Fibroblast of pulmonary artery (primary cell): Measurements from ENCODE around the gene PHACTR3.

Source experiments
- DNase-seq: peaks from one replicate; pipeline ENCODE4 v3.0.0-alpha.2; 2010; ENCODE audit warnings: low read depth
- H3K4me3 ChIP-seq: replicated peaks from 2 replicates; pipeline ENCODE4 v1.5.1; 2011; ENCODE audit warnings: low read depth, mild to moderate bottlenecking, control low read depth, low read length, moderate library complexity
- CTCF ChIP-seq: IDR thresholded peaks from 2 replicates; pipeline ENCODE4 v1.5.1; 2011; ENCODE audit warnings: mild to moderate bottlenecking, control low read depth, low read length, inconsistent platforms; ENCODE audit errors: missing control alignments

Gene PHACTR3

GRCh38 chr20:59579404-59580145 lies 24.8 kb upstream of the PHACTR3 start:
- no peak for DNase-seq
- H3K4me3 ChIP-seq, result no peak overlapping the region
- no peak for TF ChIP-seq CTCF

- no peak for TF ChIP-seq CTCF
- no peak for DNase-seq
- H3K4me3 ChIP-seq, result no peak overlapping the region
Observed at GRCh38 chr20:59580146-59580946, 24.0 kb upstream of the PHACTR3 start.

- no peak for DNase-seq
- no peak overlapping the region for H3K4me3 ChIP-seq
- no peak for TF ChIP-seq CTCF
Observed at GRCh38 chr20:59580991-59581401, 23.3 kb upstream of the PHACTR3 start.

- DNase-seq, result no peak
- TF ChIP-seq CTCF, result no peak
- no peak overlapping the region for H3K4me3 ChIP-seq
Observed at GRCh38 chr20:59581993-59582679, 22.2 kb upstream of the PHACTR3 start.

GRCh38 chr20:59583428-59584277 lies 20.7 kb upstream of the PHACTR3 start:
- H3K4me3 ChIP-seq, result no peak overlapping the region
- no peak for TF ChIP-seq CTCF
- DNase-seq, result no peak

GRCh38 chr20:59584278-59584925 lies 19.9 kb upstream of the PHACTR3 start:
- H3K4me3 ChIP-seq, result no peak overlapping the region
- DNase-seq, result no peak
- TF ChIP-seq CTCF, result no peak
